Naive thymus-derived CD4-positive, alpha-beta T cell (primary cell): Measurements from ENCODE around the gene ANO1. TPM values are rescaled to one million over a fixed set of nuclear protein-coding genes. Genes with fewer than 3 reads are reported as not detected.
A peak's percentile ranks its signal among the peaks of the same experiment; 100 is the strongest.

Experiments used
- ATAC-seq: fragments of 150-1000 bp; cut with Tn5 transposase; 2 replicates; pipeline ENCODE4 v1.10.0; 2021; ENCODE audit warnings: mild to moderate bottlenecking, moderate library complexity
- CTCF ChIA-PET: fragments of 350-600 bp; sonication (Branson Sonifier 250); formaldehyde crosslinking; loops from one replicate; lab custom pipeline; 2021; ENCODE audit warnings: antibody characterized with exemption; lab: Charles Lee
- POLR2A ChIA-PET: fragments of 350-600 bp; sonication (Branson Sonifier 250); formaldehyde crosslinking; loops from one replicate; lab custom pipeline; 2021; ENCODE audit warnings: antibody characterized with exemption, inconsistent platforms; lab: Charles Lee
- DNase-seq, 9 donors: peaks; one replicate each; pipeline versions ENCODE4 v3.0.0 to v3.0.0-alpha.2; 2020 to 2022; ENCODE audit warnings: mixed read lengths in 1 of 9
- H3K27ac ChIP-seq: one replicate; pipeline ENCODE4 v1.7.0; 2013; ENCODE audit warnings: mild to moderate bottlenecking, low read depth, low read length, moderate library complexity
- H3K27me3 ChIP-seq, 2 donors: one replicate each; pipeline ENCODE4 v1.7.0; 2013; ENCODE audit warnings: low read length in 2 of 2, mild to moderate bottlenecking in 2 of 2, moderate library complexity in 2 of 2; ENCODE audit not compliant: control insufficient read depth in 2 of 2, insufficient read depth in 2 of 2
- H3K36me3 ChIP-seq, 3 experiments: 1 replicate in 2 of 3; 2 replicates in 1 of 3; pipeline ENCODE4 v1.7.0; 2013; ENCODE audit warnings: low read length in 3 of 3, mild to moderate bottlenecking in 3 of 3, moderate library complexity in 1 of 3; ENCODE audit not compliant: insufficient read depth in 3 of 3, control insufficient read depth in 2 of 3
- H3K4me1 ChIP-seq, 2 donors: one replicate each; pipeline ENCODE4 v1.7.0; 2013; ENCODE audit warnings: low read length in 2 of 2, mild to moderate bottlenecking in 2 of 2, moderate library complexity in 1 of 2; ENCODE audit not compliant: control insufficient read depth in 2 of 2, insufficient read depth in 2 of 2
- H3K4me3 ChIP-seq: 2 replicates; pipeline ENCODE4 v1.7.0; 2013; ENCODE audit warnings: mild to moderate bottlenecking, low read length
- H3K9me3 ChIP-seq, 3 experiments: 1 replicate in 2 of 3; 2 replicates in 1 of 3; pipeline ENCODE4 v1.7.0; 2013; ENCODE audit warnings: low read length in 3 of 3; ENCODE audit not compliant: control insufficient read depth in 2 of 3
- H3K27ac Mint-ChIP-seq, 9 donors: one replicate each; pipeline ENCODE4 v1.8.0; 2020 to 2022; ENCODE audit warnings: mixed read lengths in 9 of 9, mild to moderate bottlenecking in 8 of 9, moderate library complexity in 5 of 9, inconsistent platforms in 2 of 9
- H3K27me3 Mint-ChIP-seq, 5 donors: one replicate each; pipeline ENCODE4 v1.8.0; 2021 to 2022; ENCODE audit warnings: mixed read lengths in 5 of 5, mild to moderate bottlenecking in 1 of 5
- H3K36me3 Mint-ChIP-seq, 5 donors: one replicate each; pipeline ENCODE4 v1.8.0; 2020 to 2022; ENCODE audit warnings: mixed read lengths in 5 of 5, mild to moderate bottlenecking in 3 of 5, inconsistent platforms in 1 of 5
- H3K4me1 Mint-ChIP-seq, 7 donors: one replicate each; pipeline ENCODE4 v1.8.0; 2020 to 2022; ENCODE audit warnings: mixed read lengths in 7 of 7, mild to moderate bottlenecking in 3 of 7, inconsistent platforms in 1 of 7
- H3K4me3 Mint-ChIP-seq, 10 donors: one replicate each; pipeline ENCODE4 v1.8.0; 2020 to 2022; ENCODE audit warnings: mild to moderate bottlenecking in 10 of 10, mixed read lengths in 10 of 10, moderate library complexity in 6 of 10, inconsistent platforms in 2 of 10
- H3K9me3 Mint-ChIP-seq, 11 donors: one replicate each; pipeline ENCODE4 v1.8.0; 2020 to 2022; ENCODE audit warnings: mixed read lengths in 11 of 11, mild to moderate bottlenecking in 4 of 11, inconsistent platforms in 1 of 11, moderate library complexity in 1 of 11
- intact Hi-C, 2 donors: fragments of 100-400 bp; cut with micrococcal nuclease; formaldehyde crosslinking; loops; one replicate each; pipeline ENCODE4 v1.15.1; 2023
- polyA plus RNA-seq, 2 donors: library from polyadenylated mRNA; unstranded; fragments of 300-500 nt; fragmentation: Illumina TruSeq; gene quantifications; one replicate each; pipeline ENCODE4 v1.2.3, GENCODE V29; 2021
- total RNA-seq, 6 experiments: library from RNA in 5 of 6; stranded (reverse) in 5 of 6; gene quantifications; 1 replicate in 5 of 6; 2 replicates in 1 of 6; pipeline ENCODE4 v1.2.3 and lab custom pipeline; 2021 to 2026

ANO1 gene
- total and polyA plus RNA-seq, 7 experiments from 2014 or later = not detected

DNA sequence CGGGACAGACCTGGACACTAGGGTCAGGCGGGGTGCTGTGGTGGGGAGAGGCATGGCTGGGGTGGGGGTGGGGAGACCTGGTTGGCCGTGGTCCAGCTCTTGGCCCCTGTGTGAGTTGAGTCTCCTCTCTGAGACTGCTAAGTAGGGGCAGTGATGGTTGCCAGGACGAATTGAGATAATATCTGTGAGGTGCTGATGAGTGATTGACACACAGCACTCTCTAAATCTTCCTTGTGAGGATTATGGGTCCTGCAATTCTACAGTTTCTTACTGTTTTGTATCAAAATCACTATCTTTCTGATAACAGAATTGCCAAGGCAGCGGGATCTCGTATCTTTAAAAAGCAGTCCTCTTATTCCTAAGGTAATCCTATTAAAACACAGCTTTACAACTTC, 128.9 kb downstream of the ANO1 start:
- no peak for ATAC-seq
- H3K9me3 ChIP-seq = no peaks in the 10 kb centered on the region
- intact Hi-C loops = loop anchor here in 1 of 2 donors (10.0 kb wide), 1 partner anchor 1908 kb away; the partner anchor contains the start of gene ANAPC15
- DNase-seq = no peak
- no peaks in the 10 kb centered on the region for H3K27me3 Mint-ChIP-seq
- no peaks in the 10 kb centered on the region for H3K27me3 ChIP-seq
- CTCF ChIA-PET = interaction anchor here (1.1 kb wide), 1 partner anchor 9 kb away, joined by 6 read pairs; no protein-coding TSS in a partner anchor
- H3K4me1 Mint-ChIP-seq = peaks cover 35 to 71% (median 53%) of the 10 kb centered on the region in 7 donors
- no peak overlapping the region for H3K4me3 ChIP-seq
- peaks cover 21 to 34% of the 10 kb centered on the region in 2 donors for H3K4me1 ChIP-seq
- H3K4me3 Mint-ChIP-seq = peak overlapping the region in 2 of 10 donors; percentile 9 to 68
- no peaks in the 10 kb centered on the region for H3K9me3 Mint-ChIP-seq
- peak overlapping the region in 3 of 9 donors; percentile 38 to 97 (median 40) for H3K27ac Mint-ChIP-seq
- H3K36me3 Mint-ChIP-seq = peaks cover 3 to 37% (median 20%) of the 10 kb centered on the region in 5 donors
- POLR2A ChIA-PET = interaction anchor here (0.7 kb wide), 1 partner anchor 8 kb away, joined by 3 read pairs; no protein-coding TSS in a partner anchor
- H3K36me3 ChIP-seq = peaks cover 14 to 47% (median 19%) of the 10 kb centered on the region in 3 experiments
- no peak overlapping the region for H3K27ac ChIP-seq

- H3K4me3 ChIP-seq = no peak overlapping the region
- ChIA-PET CTCF (interaction anchor here (1.1 kb wide), 1 partner anchor 9 kb away, joined by 6 read pairs; no protein-coding TSS in a partner anchor), POLR2A (no interaction called here)
- Mint-ChIP-seq H3K4me1 (peaks cover 34 to 68% (median 51%) of the 10 kb centered on the region in 7 donors), H3K27ac (peak overlapping the region in 4 of 9 donors; percentile 40 to 97 (median 50)), H3K4me3 (peak overlapping the region in 2 of 10 donors; percentile 9 to 68), H3K9me3 (no peaks in the 10 kb centered on the region), H3K36me3 (peaks cover 3 to 37% (median 20%) of the 10 kb centered on the region in 5 donors), H3K27me3 (no peaks in the 10 kb centered on the region)
- ATAC-seq = no peak
- H3K27me3 ChIP-seq = no peaks in the 10 kb centered on the region
- DNase-seq = no peak
- H3K36me3 ChIP-seq = peaks cover 14 to 47% (median 19%) of the 10 kb centered on the region in 3 experiments
- peaks cover 21 to 29% of the 10 kb centered on the region in 2 donors for H3K4me1 ChIP-seq
- H3K9me3 ChIP-seq = no peaks in the 10 kb centered on the region
- intact Hi-C loops = loop anchor here in 1 of 2 donors (10.0 kb wide), 1 partner anchor 1907 kb away; the partner anchor contains the start of gene ANAPC15
- no peak overlapping the region for H3K27ac ChIP-seq
Measured at GRCh38 chr11:70207531-70208131, 129.5 kb downstream of the ANO1 start.

DNA sequence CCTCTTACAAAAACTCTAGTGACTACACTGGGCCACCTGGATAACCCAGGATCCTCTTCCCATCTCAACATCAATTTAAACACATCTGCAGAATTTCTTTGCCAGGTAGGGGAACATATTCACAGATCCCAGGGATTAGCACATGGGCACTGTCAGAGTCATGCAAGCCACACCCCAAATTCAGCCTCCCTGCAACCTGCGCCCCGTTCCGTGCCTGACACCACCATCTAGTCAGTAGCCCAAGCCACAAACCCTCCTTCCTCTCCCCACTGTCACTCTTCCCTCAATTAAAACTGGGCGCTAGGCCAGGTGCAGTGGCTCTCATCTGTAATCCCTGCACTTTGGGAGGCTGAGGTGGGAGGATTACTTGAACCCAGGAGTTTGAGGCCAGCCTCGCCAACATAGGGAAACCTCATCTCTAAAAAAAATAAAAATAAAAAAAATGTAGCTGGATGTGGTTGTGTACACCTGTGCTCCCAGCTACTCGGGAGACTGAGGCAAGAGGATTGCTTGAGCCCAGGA, 131.3 kb downstream of the ANO1 start:
- no peak overlapping the region for H3K4me3 ChIP-seq
- H3K9me3 ChIP-seq = no peaks in the 10 kb centered on the region
- no peaks in the 10 kb centered on the region for H3K27me3 ChIP-seq
- ChIA-PET CTCF (no interaction called here), POLR2A (interaction anchor here (0.6 kb wide), 1 partner anchor 68 kb away, joined by 4 read pairs; no protein-coding TSS in a partner anchor)
- Mint-ChIP-seq H3K27me3 (no peaks in the 10 kb centered on the region), H3K4me3 (no peak overlapping the region), H3K27ac (peak overlapping the region in 5 of 9 donors; percentile 2 to 71 (median 49)), H3K4me1 (peaks cover 31 to 57% (median 46%) of the 10 kb centered on the region in 7 donors), H3K36me3 (peaks cover 3 to 34% (median 20%) of the 10 kb centered on the region in 5 donors), H3K9me3 (no peaks in the 10 kb centered on the region)
- intact Hi-C loops = loop anchor here in 1 of 2 donors (10.0 kb wide), 1 partner anchor 1905 kb away; the partner anchor contains the start of gene ANAPC15
- peaks cover 14 to 20% of the 10 kb centered on the region in 2 donors for H3K4me1 ChIP-seq
- H3K27ac ChIP-seq = no peak overlapping the region
- peaks cover 14 to 44% (median 19%) of the 10 kb centered on the region in 3 experiments for H3K36me3 ChIP-seq
- DNase-seq = no peak
- ATAC-seq = no peak

GRCh38 chr11:70210051-70210501, 132.0 kb downstream of the ANO1 start:
- peaks cover 8 to 14% of the 10 kb centered on the region in 2 donors for H3K4me1 ChIP-seq
- Mint-ChIP-seq H3K9me3 (no peaks in the 10 kb centered on the region), H3K27me3 (no peaks in the 10 kb centered on the region), H3K4me1 (peaks cover 25 to 51% (median 40%) of the 10 kb centered on the region in 7 donors), H3K36me3 (peaks cover 3 to 31% (median 15%) of the 10 kb centered on the region in 5 donors), H3K27ac (peak overlapping the region in 4 of 9 donors; percentile 44 to 79 (median 51)), H3K4me3 (no peak overlapping the region)
- ChIA-PET CTCF (interaction anchor here (1.4 kb wide), 1 partner anchor 14 kb away, joined by 3 read pairs; no protein-coding TSS in a partner anchor), POLR2A (no interaction called here)
- H3K27ac ChIP-seq = no peak overlapping the region
- no peaks in the 10 kb centered on the region for H3K27me3 ChIP-seq
- DNase-seq (no peak), ATAC-seq (no peak)
- no peak overlapping the region for H3K4me3 ChIP-seq
- intact Hi-C loops = no loop called here
- peaks cover 14 to 40% (median 19%) of the 10 kb centered on the region in 3 experiments for H3K36me3 ChIP-seq
- H3K9me3 ChIP-seq = no peaks in the 10 kb centered on the region

DNA sequence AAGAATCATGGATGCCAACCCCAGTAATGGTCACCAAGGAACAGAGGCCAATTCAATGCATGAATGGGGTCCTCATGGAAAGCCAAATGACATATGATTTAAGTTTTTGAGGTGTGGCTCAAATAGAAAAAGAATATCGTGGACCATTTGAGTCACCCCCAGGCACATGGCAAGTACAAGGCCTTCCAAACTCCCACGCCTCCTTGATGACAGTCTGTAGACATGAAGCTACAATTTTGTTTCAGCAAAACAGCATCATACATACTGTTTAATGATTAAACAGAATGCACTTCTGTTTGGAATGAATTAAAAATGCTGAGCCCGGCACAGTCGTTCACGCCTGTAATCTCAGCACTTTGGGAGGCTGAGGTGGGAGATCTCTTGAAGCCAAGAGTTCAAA, 132.4 kb downstream of the ANO1 start:
- peaks cover 21 to 46% (median 35%) of the 10 kb centered on the region in 7 donors for H3K4me1 Mint-ChIP-seq
- no peak overlapping the region for H3K27ac ChIP-seq
- no peak overlapping the region for H3K4me3 ChIP-seq
- H3K9me3 ChIP-seq = no peaks in the 10 kb centered on the region
- H3K36me3 Mint-ChIP-seq = peaks cover 3 to 29% (median 14%) of the 10 kb centered on the region in 5 donors
- H3K27me3 Mint-ChIP-seq = no peaks in the 10 kb centered on the region
- POLR2A ChIA-PET = no interaction called here
- peaks cover 14 to 36% (median 19%) of the 10 kb centered on the region in 3 experiments for H3K36me3 ChIP-seq
- DNase-seq = no peak
- H3K27ac Mint-ChIP-seq = peak overlapping the region in 1 of 9 donors; percentile 79
- ATAC-seq = no peak
- no peaks in the 10 kb centered on the region for H3K9me3 Mint-ChIP-seq
- H3K4me3 Mint-ChIP-seq = no peak overlapping the region
- CTCF ChIA-PET = interaction anchor here (1.4 kb wide), 1 partner anchor 14 kb away, joined by 3 read pairs; no protein-coding TSS in a partner anchor
- peaks cover 4 to 10% of the 10 kb centered on the region in 2 donors for H3K4me1 ChIP-seq
- H3K27me3 ChIP-seq = no peaks in the 10 kb centered on the region
- intact Hi-C loops = no loop called here

DNA sequence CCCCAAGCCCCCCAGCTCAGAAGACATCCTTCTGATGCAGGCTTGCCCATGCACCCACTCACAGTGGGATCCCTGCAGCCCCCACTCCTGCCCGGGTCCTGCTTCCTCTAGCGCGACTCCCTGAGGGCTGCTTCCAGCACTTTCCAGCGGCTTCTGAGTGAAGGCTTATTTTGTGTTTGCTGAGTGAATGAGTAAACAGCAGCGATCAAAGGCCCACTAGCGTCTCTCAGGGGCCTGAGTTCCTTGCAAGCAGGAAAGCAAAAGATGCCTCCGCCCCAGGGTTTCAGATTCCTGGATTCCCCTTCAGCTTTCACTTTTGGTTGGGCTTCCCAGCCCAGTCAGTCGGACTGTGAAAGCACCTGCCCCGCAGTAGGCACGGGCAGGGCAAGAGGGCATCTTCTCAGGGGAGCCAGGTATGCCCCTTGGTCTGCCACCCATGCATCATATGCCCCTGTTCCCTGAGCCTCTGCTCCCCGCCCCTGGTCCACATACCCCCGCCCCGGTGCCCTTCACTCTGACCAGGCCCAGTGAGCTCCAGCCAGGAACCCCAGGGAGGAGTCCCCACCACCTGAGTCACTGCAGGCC, 134.2 kb downstream of the ANO1 start:
- Histone ChIP-seq H3K4me3 (no peak overlapping the region), H3K4me1 (no peaks in the 10 kb centered on the region), H3K27ac (no peak overlapping the region), H3K9me3 (no peaks in the 10 kb centered on the region), H3K27me3 (no peaks in the 10 kb centered on the region), H3K36me3 (peaks cover 5 to 22% (median 10%) of the 10 kb centered on the region in 3 experiments)
- Mint-ChIP-seq H3K27ac (peak overlapping the region in 3 of 9 donors; percentile 16 to 43 (median 36)), H3K4me3 (peak overlapping the region in 1 of 10 donors; percentile 32), H3K9me3 (no peaks in the 10 kb centered on the region), H3K36me3 (peaks cover 0 to 18% (median 5%) of the 10 kb centered on the region in 5 donors), H3K4me1 (peaks cover 12 to 28% (median 19%) of the 10 kb centered on the region in 7 donors), H3K27me3 (peaks cover 0 to under 1% (median 0%) of the 10 kb centered on the region in 5 donors)
- CTCF ChIA-PET = interaction anchor here (1.1 kb wide), 1 partner anchor 10 kb away, joined by 3 read pairs; no protein-coding TSS in a partner anchor
- POLR2A ChIA-PET = no interaction called here
- no peak for DNase-seq
- no peak for ATAC-seq
- intact Hi-C loops = no loop called here
